ENCODE data around the gene IKZF3. TPM values are rescaled to one million over a fixed set of nuclear protein-coding genes. Genes with fewer than 3 reads are reported as not detected.

IKZF3 gene
- 10 to 100 TPM; 21.1 to 25.4 TPM for total RNA-seq

GRCh38 chr17:39863918-39864746, at the start of gene IKZF3:
Gene IKZF3, minus strand, starts transcription at chr17:39864312. Its CDS starts 186 bp downstream, at chr17:39864126.

GRCh38 chr17:39867880-39868553, 3.9 kb upstream of the IKZF3 start, which contains the start of gene ZPBP2:
Gene ZPBP2, plus strand, starts transcription at chr17:39868202. Its CDS starts 153 bp downstream, at chr17:39868355.

DNA sequence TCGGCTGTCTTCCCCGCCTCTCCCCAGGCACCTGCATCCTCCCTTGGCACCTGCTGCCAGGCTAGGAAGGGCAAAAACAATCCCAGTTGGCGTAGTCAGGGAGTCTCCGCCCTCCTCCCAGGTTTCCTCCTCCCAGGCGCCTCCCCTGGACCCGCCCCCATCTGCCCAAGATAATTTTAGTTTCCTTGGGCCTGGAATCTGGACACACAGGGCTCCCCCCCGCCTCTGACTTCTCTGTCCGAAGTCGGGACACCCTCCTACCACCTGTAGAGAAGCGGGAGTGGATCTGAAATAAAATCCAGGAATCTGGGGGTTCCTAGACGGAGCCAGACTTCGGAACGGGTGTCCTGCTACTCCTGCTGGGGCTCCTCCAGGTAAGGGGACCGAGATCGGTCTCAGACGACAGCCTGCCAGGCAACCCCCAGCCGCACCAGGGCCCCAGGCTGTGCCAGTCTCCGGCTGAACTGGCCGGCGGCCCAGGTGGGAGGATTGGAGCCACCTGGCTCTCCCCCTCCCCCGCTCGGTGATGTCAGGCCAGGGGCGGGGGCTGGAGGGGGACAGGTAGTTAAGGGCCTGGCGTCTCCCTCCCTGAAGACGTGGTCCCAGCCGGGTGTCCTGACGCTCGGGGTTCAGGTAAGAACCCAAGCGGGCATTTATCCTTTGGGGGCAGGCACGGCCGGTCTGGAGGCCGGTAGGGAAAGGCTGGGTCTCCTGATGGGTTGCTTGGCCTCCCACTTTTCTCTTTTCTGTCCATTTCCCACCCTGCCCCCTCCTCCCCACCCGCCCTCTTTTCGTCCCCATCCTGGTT, 126.1 kb downstream of the IKZF3 start, which contains the start of gene GRB7:
TSS of gene GRB7 (plus strand) at position 179 of the 808 bp plus-strand sequence. CDS start 4,364 bp downstream, outside the sequence.

DNA sequence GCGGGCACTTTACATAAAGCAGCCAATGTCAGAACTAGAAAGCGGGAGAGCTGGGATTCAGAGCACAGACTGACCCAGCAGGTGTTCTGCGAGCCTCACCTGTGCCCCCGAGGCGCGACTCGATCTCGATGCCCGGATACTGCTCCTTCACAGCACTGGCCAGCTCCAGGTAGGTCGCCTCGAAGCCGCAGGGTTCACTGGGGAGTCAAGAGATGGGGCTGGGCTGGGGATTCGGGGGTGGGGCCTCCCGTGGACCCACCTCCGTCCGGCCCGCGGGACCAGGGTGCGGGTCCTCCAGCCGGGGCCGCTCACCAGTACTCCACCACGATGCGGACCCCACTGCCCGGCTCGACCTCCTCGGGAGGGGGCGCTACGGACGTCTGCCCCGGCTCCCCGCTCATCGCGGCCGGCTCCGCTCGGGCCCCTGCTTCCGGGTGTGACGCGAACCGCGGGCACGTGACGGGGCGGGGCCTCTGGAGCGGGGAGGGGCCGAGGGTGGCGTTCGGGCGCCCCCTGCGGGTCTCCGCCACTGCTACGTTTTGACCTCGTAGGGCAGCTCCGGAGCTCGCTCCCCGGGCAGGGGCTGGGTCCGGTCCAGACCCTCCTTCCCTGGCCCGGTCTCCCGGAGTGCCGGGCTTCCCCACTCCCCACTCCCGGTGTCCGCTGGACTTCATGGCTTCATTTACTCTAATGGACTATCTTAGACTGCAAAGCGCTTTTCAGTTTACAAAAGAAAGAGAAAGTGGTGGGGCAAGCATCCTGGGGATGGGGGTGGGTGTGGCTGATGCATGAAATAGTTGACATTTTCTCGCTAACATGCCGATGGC, 133.8 kb downstream of the IKZF3 start, which contains the start of gene MIEN1:
TSS of gene MIEN1 (minus strand) at position 438 of the 827 bp plus-strand sequence. CDS start at position 401, 37 bp downstream.

Small RNAs within 50 kb of the gene (microRNA-seq; reads per million reads assigned to microRNA genes)
- not detected for gene MIR4728 (ENCODE audit: borderline microRNAs expressed, borderline replicate concordance)

Other genes with a start within 250 kb of the IKZF3 start
- gene PPP1R1B, start 237.4 kb downstream of the IKZF3 start, total RNA-seq, result not detected
- 10 to 100 TPM; 69.1 to 71.9 TPM for gene STARD3, start 227.2 kb downstream of the IKZF3 start, total RNA-seq
- 1 to 10 TPM; 1.7 to 2.0 TPM for gene TCAP, start 199.0 kb downstream of the IKZF3 start, total RNA-seq
- not detected for gene PNMT, start 195.9 kb downstream of the IKZF3 start, total RNA-seq
- gene PGAP3, start 176.3 kb downstream of the IKZF3 start, total RNA-seq, result 10 to 100 TPM; 25.5 to 25.8 TPM
- 1 to 10 TPM; 3.5 to 5.3 TPM for gene ERBB2, start 164.2 kb downstream of the IKZF3 start, total RNA-seq
- 10 to 100 TPM; 48.8 to 50.0 TPM for gene MIEN1, start 133.8 kb downstream of the IKZF3 start, total RNA-seq
- gene GRB7, start 126.4 kb downstream of the IKZF3 start, total RNA-seq, result under 1 TPM; 0.67 to 0.73 TPM
- not detected for gene ZPBP2, start 3.9 kb upstream of the IKZF3 start, total RNA-seq
- gene GSDMB, start 54.3 kb upstream of the IKZF3 start, total RNA-seq, result 10 to 100 TPM; 66.2 to 70.4 TPM
- gene ORMDL3, start 63.3 kb upstream of the IKZF3 start, total RNA-seq, result 100 to 1,000 TPM; 166 to 168 TPM
- gene LRRC3C, start 63.4 kb upstream of the IKZF3 start, total RNA-seq, result not detected
- gene GSDMA, start 98.7 kb upstream of the IKZF3 start, total RNA-seq, result under 1 TPM; 0.29 to 0.66 TPM
- 10 to 100 TPM; 73.3 to 76.2 TPM for gene PSMD3, start 116.5 kb upstream of the IKZF3 start, total RNA-seq
- gene CSF3, start 151.1 kb upstream of the IKZF3 start, total RNA-seq, result not detected
- 10 to 100 TPM; 77.7 to 84.6 TPM for gene MED24, start 190.1 kb upstream of the IKZF3 start, total RNA-seq
- gene THRA, start 198.7 kb upstream of the IKZF3 start, total RNA-seq, result 1 to 10 TPM; 9.2 to 10.0 TPM
- 1 to 10 TPM; 5.1 to 5.9 TPM for gene NR1D1, start 236.3 kb upstream of the IKZF3 start, total RNA-seq